ENCODE measurements around the gene ZFYVE19. TPM values are rescaled to one million over a fixed set of nuclear protein-coding genes. Genes with fewer than 3 reads are reported as not detected.

The ZFYVE19 gene
- total and polyA plus RNA-seq, 2 of the 13 experiments (the other 11 are each of a cell fraction or from before 2014, with no cell fraction given) = 23.3 to 44.0 TPM

DNA sequence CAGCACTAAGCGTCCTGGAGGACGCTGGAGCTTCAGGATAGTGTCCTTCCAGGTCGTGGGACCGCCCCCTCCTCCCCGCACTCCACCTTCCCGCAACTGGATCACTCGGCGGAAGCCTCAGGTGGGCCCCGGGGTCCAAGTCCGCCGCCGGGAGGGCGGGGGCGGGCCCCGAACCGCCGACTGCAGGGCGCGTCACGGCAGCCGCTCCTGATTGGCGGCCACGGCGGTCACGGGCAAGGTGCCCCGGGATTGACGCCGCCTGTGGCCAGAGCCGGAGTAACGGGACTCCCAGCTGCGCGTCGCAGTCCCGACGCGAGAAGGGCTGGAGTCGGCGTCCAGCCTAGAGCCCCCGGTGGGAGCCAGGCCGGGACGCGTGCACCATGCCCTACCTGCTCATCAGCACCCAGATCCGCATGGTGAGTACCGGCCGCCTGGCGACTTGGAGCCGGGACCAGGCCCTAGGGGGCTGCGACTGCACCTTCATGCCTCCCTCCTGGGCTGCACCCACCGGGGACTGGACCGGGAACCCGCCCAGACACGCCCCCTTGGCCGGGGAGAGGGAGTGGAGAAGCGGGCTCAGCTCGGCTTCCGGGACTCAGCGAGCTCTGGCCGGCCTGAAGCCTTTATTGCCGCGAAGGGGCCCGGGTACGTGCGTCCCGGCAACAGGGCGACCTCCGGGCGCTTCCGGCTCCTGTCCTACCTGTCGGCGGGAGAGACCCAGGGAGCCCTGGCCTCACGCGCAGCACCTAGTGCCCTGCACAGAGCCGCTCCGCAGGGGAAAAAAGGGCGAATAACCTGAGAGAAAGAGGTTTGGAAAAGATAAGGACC is 42.9 kb upstream of the ZFYVE19 start, which contains the start of gene GCHFR (continued):
- TF ChIP-seq TAF1 (CRISPR knock-in tag; IDR thresholded peaks at IDR 0.05) (peak; percentile 83; the same call in 1 of the 2 replicates), MBD4 (IDR thresholded peaks at IDR 0.05; ENCODE audit: borderline replicate concordance, low read length) (no peak), CCDC6 (CRISPR knock-in tag; IDR thresholded peaks at IDR 0.05) (peak; percentile 71; the same call in 1 of the 2 replicates), ZNF142 (CRISPR knock-in tag; IDR thresholded peaks at IDR 0.05) (peak; percentile 66), RARA (CRISPR knock-in tag; IDR thresholded peaks at IDR 0.05) (peak; percentile 49), ZNF773 (CRISPR knock-in tag; IDR thresholded peaks at IDR 0.05; ENCODE audit: borderline replicate concordance) (no peak), POLR2AphosphoS2 (IDR thresholded peaks at IDR 0.05; ENCODE audit: low read depth, low read length) (no peak), ZEB1 (IDR thresholded peaks at IDR 0.05; ENCODE audit: insufficient replicate concordance, low read depth) (peak; percentile 23), ZNF562 (CRISPR knock-in tag; IDR thresholded peaks at IDR 0.05; ENCODE audit: borderline replicate concordance) (no peak), ZNF180 (CRISPR knock-in tag; IDR thresholded peaks at IDR 0.05; ENCODE audit: borderline replicate concordance, low read depth) (no peak), NR2F1 (CRISPR knock-in tag; IDR thresholded peaks at IDR 0.05) (0 out of 4 replicates have a peak, but pooled peaks of 1 of the 2 experiments have one; percentile 3), ZNF253 (CRISPR knock-in tag; IDR thresholded peaks at IDR 0.05; ENCODE audit: borderline replicate concordance) (peak; percentile 60), SRSF4 (IDR thresholded peaks at IDR 0.05; ENCODE audit: low read depth, low read length, poor library complexity, severe bottlenecking) (no peak), ZNF33A (CRISPR knock-in tag; IDR thresholded peaks at IDR 0.05; ENCODE audit: borderline replicate concordance) (no peak), ZSCAN22 (CRISPR knock-in tag; IDR thresholded peaks at IDR 0.05) (no peak)
- TF ChIP-seq, protein P1, sequence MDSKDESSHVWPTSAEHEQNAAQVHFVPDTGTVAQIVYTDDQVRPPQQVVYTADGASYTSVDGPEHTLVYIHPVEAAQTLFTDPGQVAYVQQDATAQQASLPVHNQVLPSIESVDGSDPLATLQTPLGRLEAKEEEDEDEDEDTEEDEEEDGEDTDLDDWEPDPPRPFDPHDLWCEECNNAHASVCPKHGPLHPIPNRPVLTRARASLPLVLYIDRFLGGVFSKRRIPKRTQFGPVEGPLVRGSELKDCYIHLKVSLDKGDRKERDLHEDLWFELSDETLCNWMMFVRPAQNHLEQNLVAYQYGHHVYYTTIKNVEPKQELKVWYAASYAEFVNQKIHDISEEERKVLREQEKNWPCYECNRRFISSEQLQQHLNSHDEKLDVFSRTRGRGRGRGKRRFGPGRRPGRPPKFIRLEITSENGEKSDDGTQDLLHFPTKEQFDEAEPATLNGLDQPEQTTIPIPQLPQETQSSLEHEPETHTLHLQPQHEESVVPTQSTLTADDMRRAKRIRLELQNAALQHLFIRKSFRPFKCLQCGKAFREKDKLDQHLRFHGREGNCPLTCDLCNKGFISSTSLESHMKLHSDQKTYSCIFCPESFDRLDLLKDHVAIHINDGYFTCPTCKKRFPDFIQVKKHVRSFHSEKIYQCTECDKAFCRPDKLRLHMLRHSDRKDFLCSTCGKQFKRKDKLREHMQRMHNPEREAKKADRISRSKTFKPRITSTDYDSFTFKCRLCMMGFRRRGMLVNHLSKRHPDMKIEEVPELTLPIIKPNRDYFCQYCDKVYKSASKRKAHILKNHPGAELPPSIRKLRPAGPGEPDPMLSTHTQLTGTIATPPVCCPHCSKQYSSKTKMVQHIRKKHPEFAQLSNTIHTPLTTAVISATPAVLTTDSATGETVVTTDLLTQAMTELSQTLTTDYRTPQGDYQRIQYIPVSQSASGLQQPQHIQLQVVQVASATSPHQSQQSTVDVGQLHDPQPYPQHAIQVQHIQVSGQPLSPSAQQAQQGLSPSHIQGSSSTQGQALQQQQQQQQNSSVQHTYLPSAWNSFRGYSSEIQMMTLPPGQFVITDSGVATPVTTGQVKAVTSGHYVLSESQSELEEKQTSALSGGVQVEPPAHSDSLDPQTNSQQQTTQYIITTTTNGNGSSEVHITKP (CRISPR knock-in tag; IDR thresholded peaks at IDR 0.05; ENCODE audit: low read depth) = no peak; the same call in 1 of the 2 replicates
- TF ChIP-seq, protein P2, sequence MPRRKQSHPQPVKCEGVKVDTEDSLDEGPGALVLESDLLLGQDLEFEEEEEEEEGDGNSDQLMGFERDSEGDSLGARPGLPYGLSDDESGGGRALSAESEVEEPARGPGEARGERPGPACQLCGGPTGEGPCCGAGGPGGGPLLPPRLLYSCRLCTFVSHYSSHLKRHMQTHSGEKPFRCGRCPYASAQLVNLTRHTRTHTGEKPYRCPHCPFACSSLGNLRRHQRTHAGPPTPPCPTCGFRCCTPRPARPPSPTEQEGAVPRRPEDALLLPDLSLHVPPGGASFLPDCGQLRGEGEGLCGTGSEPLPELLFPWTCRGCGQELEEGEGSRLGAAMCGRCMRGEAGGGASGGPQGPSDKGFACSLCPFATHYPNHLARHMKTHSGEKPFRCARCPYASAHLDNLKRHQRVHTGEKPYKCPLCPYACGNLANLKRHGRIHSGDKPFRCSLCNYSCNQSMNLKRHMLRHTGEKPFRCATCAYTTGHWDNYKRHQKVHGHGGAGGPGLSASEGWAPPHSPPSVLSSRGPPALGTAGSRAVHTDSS (CRISPR knock-in tag; conservative IDR thresholded peaks at IDR 0.05) = no peak

Measured in HepG2 (cell line).